ENCODE results near the gene HTR1D. TPM values are rescaled to one million over a fixed set of nuclear protein-coding genes. Genes with fewer than 3 reads are reported as not detected.

The HTR1D gene
- total and polyA plus RNA-seq, 10 donors, result 0.13 TPM; not detected in 9

- Histone ChIP-seq H3K27ac (no peak overlapping the region), H3K4me3 (peak overlapping the region in 5 of 8 donors; percentile 11 to 60 (median 20)), H3K27me3 (replicated peaks in 1 of 7) (no peaks in the 10 kb centered on the region), H3K36me3 (no peaks in the 10 kb centered on the region), H3K9me3 (no peaks in the 10 kb centered on the region), H3K4me1 (peaks cover 0 to 13% (median 8%) of the 10 kb centered on the region in 6 donors)
- TF ChIP-seq CTCF (IDR thresholded peaks at IDR 0.05 in 8 of 11, conservative IDR thresholded peaks at IDR 0.05 in 3 of 11) (peak; percentile 34 to 89 (median 68)), POLR2AphosphoS5 (IDR thresholded peaks at IDR 0.05) (no peak)
- intact Hi-C loops (cut with DNase I; ENCODE audit: low total_unique reads), result loop anchor here (2.0 kb wide), 1 partner anchor 86 kb away; no protein-coding TSS in a partner anchor
- WGBS, 5 donors, result 7 to 15% (median 10%) methylated on average over 10 of the region's 10 CpGs
- no peak for DNase-seq
These were observed 32.9 kb downstream of the HTR1D start for GRCh38 chr1:23184212-23184934.

- 78 to 92% (median 83%) methylated on average over 2 of the region's 2 CpGs for WGBS, 5 donors
- peaks cover 0 to 12% (median 0%) of the 10 kb centered on the region in 7 donors for H3K27me3 ChIP-seq (replicated peaks in 1 of 7)
- H3K4me1 ChIP-seq, result peaks cover 5 to 57% (median 36%) of the 10 kb centered on the region in 6 donors
- no peaks in the 10 kb centered on the region for H3K36me3 ChIP-seq
- H3K9me3 ChIP-seq, result no peaks in the 10 kb centered on the region
- no peak overlapping the region for H3K4me3 ChIP-seq
- TF ChIP-seq POLR2AphosphoS5 (IDR thresholded peaks at IDR 0.05) (no peak), CTCF (IDR thresholded peaks at IDR 0.05 in 8 of 11, conservative IDR thresholded peaks at IDR 0.05 in 3 of 11) (no peak), POLR2A (IDR thresholded peaks at IDR 0.05) (no peak)
- intact Hi-C loops (cut with DNase I; ENCODE audit: low total_unique reads), result no loop called here
- H3K27ac ChIP-seq, result no peak overlapping the region
- no peak for DNase-seq
These were observed 37.4 kb downstream of the HTR1D start for GRCh38 chr1:23179862-23180261.

GRCh38 chr1:23178950-23179349 is 38.4 kb downstream of the HTR1D start:
- peaks cover 0 to 12% (median 0%) of the 10 kb centered on the region in 7 donors for H3K27me3 ChIP-seq (replicated peaks in 1 of 7)
- TF ChIP-seq CTCF (IDR thresholded peaks at IDR 0.05 in 8 of 11, conservative IDR thresholded peaks at IDR 0.05 in 3 of 11) (peak in 5 of 11 experiments; percentile 13 to 40 (median 38)), POLR2A (IDR thresholded peaks at IDR 0.05) (no peak)
- intact Hi-C loops (cut with DNase I; ENCODE audit: low total_unique reads), result no loop called here
- no peaks in the 10 kb centered on the region for H3K9me3 ChIP-seq
- no peak for DNase-seq
- WGBS, 5 donors, result 40 to 55% (median 48%) methylated on average over 6 of the region's 6 CpGs
- peak overlapping the region in 6 of 8 donors; percentile 83 to 89 (median 88) for H3K27ac ChIP-seq
- H3K36me3 ChIP-seq, result no peaks in the 10 kb centered on the region
- no peak overlapping the region for H3K4me3 ChIP-seq
- H3K4me1 ChIP-seq, result peaks cover 5 to 56% (median 31%) of the 10 kb centered on the region in 6 donors

- Histone ChIP-seq H3K27me3 (replicated peaks in 1 of 7) (peaks cover 0 to 12% (median 0%) of the 10 kb centered on the region in 7 donors), H3K27ac (peak overlapping the region; percentile 43 to 89 (median 86)), H3K9me3 (no peaks in the 10 kb centered on the region), H3K36me3 (no peaks in the 10 kb centered on the region), H3K4me3 (peak overlapping the region in 4 of 8 donors; percentile 34 to 72 (median 52)), H3K4me1 (peaks cover 5 to 53% (median 31%) of the 10 kb centered on the region in 6 donors)
- DNase-seq, result no peak
- intact Hi-C loops (cut with DNase I; ENCODE audit: low total_unique reads), result no loop called here
- 69 to 81% (median 73%) methylated on average over 6 of the region's 6 CpGs for WGBS, 5 donors
- TF ChIP-seq POLR2A (IDR thresholded peaks at IDR 0.05) (no peak), POLR2AphosphoS5 (IDR thresholded peaks at IDR 0.05) (no peak), CTCF (IDR thresholded peaks at IDR 0.05 in 8 of 11, conservative IDR thresholded peaks at IDR 0.05 in 3 of 11) (no peak)
These were observed 38.9 kb downstream of the HTR1D start for GRCh38 chr1:23178414-23178813.
